GOT3 (cell line): ENCODE data around the gene SATL1.
"Not testable (repeated sequence)": the region's sequence is repeated elsewhere in the genome, so short reads cannot be mapped to it uniquely, and the experiment has no call there.

Experiments
- DNase-seq: peaks from one replicate; lab custom pipeline; 2025; ENCODE audit warnings: mixed read lengths; lab: John Stamatoyannopoulos, UW

SATL1 gene

GRCh38 chrX:85108165-85108564 is 135.4 kb downstream of the SATL1 start:
- no peak for DNase-seq

DNA sequence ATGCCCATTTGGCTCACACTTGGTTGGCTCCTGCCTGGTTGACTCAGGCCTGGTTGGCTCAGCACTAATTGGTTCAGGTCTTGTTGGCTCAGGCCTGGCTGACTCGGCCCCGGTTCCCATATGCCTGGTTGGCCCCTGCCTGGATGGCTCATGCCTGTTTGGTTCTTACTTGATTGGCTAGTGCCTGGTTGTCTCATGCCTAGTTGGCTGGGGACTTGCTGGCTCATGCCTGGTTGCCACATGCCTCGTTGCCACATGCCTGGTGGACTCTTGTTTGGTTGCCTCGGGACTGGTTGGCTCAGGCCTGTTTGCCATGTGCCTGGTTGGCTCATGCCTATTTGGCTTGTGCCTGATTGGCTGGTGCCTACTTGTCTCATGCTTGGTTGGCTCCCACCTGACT is 136.2 kb downstream of the SATL1 start:
- no peak for DNase-seq

- no peak for DNase-seq
Measured at GRCh38 chrX:85089321-85089840, 154.2 kb downstream of the SATL1 start.

- DNase-seq: no peak
Measured at GRCh38 chrX:85084770-85085393, 158.7 kb downstream of the SATL1 start.

DNA sequence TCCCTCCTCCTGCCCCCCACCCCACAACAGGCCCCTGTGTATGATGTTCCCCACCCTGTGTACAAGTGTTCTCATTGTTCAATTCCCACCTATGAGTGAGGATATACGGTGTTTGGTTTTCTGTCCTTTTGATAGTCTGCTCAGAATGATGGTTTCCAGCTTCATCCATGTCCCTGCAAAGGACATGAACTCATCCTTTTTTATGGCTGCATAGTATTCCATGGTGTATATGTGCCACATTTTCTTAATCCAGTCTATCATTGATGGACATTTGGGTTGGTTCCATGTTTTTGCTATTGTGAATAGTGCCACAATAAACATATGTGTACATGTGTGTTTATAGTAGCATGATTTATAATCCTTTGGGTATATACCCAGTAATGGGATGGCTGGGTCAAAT is 166.3 kb downstream of the SATL1 start:
- not testable (repeated sequence) for DNase-seq

DNA sequence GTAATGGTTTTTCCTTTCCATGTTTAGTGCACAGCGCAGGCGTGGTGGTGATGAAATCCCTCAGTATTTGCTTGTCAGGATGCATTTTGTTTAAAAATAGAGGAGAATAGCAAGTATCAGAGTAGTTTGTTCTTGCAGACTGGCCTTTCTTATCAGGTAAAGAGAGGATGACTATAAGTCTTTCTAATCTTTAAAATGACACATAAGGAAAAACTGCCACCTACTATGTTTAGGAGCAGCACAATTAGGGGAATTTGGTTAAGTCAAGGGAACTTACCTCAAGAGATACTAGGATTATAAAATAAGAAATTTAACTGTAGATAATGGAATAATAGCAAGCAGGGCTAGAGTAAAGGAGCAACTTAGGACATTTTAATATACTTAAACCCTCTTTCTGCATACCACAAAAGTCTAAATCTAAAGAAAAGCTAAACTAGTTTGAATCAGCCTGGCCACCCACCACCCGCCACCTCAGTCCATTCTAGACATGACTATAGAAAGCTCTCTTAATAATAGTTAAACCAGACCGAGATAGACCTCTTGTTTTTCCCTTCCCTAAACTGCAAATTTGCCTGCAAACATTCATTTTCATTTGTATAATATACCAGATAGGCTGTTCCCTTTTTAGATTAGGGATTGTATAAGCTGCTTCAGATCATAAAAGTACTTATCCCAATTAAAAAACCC is 177.9 kb downstream of the SATL1 start:
- no peak for DNase-seq

GRCh38 chrX:85052636-85053343 is 190.8 kb downstream of the SATL1 start:
- DNase-seq: no peak

DNA sequence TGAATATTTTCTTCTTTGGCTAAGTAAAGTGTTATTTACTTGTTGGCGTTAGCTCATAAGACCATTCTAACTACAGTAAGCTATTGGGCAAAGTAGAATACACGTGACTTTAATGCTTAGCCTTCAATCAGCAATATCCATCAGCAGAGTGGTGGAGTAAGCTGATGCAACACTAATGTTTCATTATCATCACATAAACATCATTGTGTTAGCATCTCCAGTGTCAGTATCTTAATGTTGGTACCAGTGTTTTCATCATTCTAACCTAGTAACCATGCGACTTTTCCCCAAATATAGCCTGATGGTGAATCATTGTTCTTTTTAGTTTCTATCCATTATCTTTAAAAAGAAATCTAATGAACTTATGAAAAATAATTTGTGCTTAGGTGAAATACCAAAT is 191.4 kb downstream of the SATL1 start:
- DNase-seq: no peak

- DNase-seq: no peak
Measured at GRCh38 chrX:85051627-85052026, 192.0 kb downstream of the SATL1 start.
